Stomach (tissue), 9 donors: Measurements from ENCODE around the gene MMP19. TPM values are rescaled to one million over a fixed set of nuclear protein-coding genes. Genes with fewer than 3 reads are reported as not detected.

Experiments
- DNase-seq, 2 donors: peaks; one replicate each; pipeline versions ENCODE4 v3.0.0 to v3.0.0-alpha.2; 2013 to 2019
- H3K27ac ChIP-seq, 5 donors: fragments of 200-600 bp in 4 of 5; sonication (generic) in 4 of 5; one replicate each; pipeline ENCODE4 v1.5.1; 2013 to 2019; ENCODE audit warnings: mild to moderate bottlenecking in 1 of 5, moderate library complexity in 1 of 5
- H3K27me3 ChIP-seq, 3 donors: fragments of 200-600 bp; sonication (generic); one replicate each; pipeline ENCODE4 v1.5.1; 2017 to 2019; ENCODE audit warnings: mixed run types in 1 of 3
- H3K36me3 ChIP-seq, 4 donors: fragments of 200-600 bp; sonication (generic); 1 replicate in 3 of 4; 2 replicates in 1 of 4; pipeline ENCODE4 v1.5.1; 2016 to 2019
- H3K4me1 ChIP-seq, 4 donors: fragments of 200-600 bp; sonication (generic); one replicate each; pipeline ENCODE4 v1.5.1; 2016 to 2019
- H3K4me3 ChIP-seq, 4 donors: fragments of 200-600 bp; sonication (generic) in 3 of 4; one replicate each; pipeline ENCODE4 v1.5.1; 2016 to 2019; ENCODE audit warnings: mild to moderate bottlenecking in 1 of 4
- H3K9me3 ChIP-seq, 4 donors: fragments of 200-600 bp; sonication (generic); one replicate each; pipeline ENCODE4 v1.5.1; 2016 to 2019
- EP300 ChIP-seq: sonication (generic); formaldehyde crosslinking; IDR thresholded peaks from one replicate; pipeline ENCODE4 v1.6.1; 2017; ENCODE audit warnings: antibody characterized with exemption
- POLR2A ChIP-seq, 4 donors: fragments of 450-650 bp; IDR thresholded peaks; one replicate each; pipeline ENCODE4 v1.6.1; 2016; ENCODE audit warnings: antibody characterized with exemption in 4 of 4, control low read depth in 2 of 4, mild to moderate bottlenecking in 1 of 4, moderate library complexity in 1 of 4
- POLR2AphosphoS5 ChIP-seq, 3 donors: sonication (generic); formaldehyde crosslinking; IDR thresholded peaks; one replicate each; pipeline ENCODE4 v1.6.1; 2016; ENCODE audit warnings: antibody characterized with exemption in 3 of 3
- WGBS, 5 donors: extraction: QIAGEN DNeasy Blood & Tissue Kit in 3 of 5; methylation state at CpG; one replicate each; pipeline versions ENCODE4 v1.1.5 to v1.1.7; 2013 to 2018; 5-methylcytosine and 5-hydroxymethylcytosine counted together
- intact Hi-C: fragments of 100-400 bp; cut with DNase I; formaldehyde crosslinking; loops from one replicate; pipeline ENCODE4 v1.15.1; 2023; ENCODE audit warnings: low total_unique reads
- polyA plus RNA-seq, 3 donors: library from polyadenylated mRNA; stranded (reverse); fragments of 200-250 nt; gene quantifications; one replicate each; pipeline ENCODE4 v1.2.3, GENCODE V29; 2013
- total RNA-seq, 5 donors: library from RNA; depleted of rRNA; stranded (reverse); fragments of >200 nt; gene quantifications; one replicate each; pipeline versions ENCODE4 v1.1.0 to v1.2.3, GENCODE V29; 2014 to 2016
- TF ChIP-seq, protein P1 (sequence below), 7 experiments: fragments of 450-650 bp in 4 of 7; fragments of 200-600 bp in 3 of 7; sonication (generic) in 3 of 7; IDR thresholded peaks; one replicate each; pipeline ENCODE4 v1.5.1; 2016 to 2019; ENCODE audit warnings: antibody characterized with exemption in 7 of 7, control low read depth in 2 of 7, mild to moderate bottlenecking in 1 of 7
- donor health status: healthy with polysubstance abuse.
- donor health status: Bipolar disorder and iron deficiency.
- donor health status: healthy.

MMP19 gene
- total and polyA plus RNA-seq, 8 donors, result 2.7 to 18.0 (median 10.5) TPM

DNA sequence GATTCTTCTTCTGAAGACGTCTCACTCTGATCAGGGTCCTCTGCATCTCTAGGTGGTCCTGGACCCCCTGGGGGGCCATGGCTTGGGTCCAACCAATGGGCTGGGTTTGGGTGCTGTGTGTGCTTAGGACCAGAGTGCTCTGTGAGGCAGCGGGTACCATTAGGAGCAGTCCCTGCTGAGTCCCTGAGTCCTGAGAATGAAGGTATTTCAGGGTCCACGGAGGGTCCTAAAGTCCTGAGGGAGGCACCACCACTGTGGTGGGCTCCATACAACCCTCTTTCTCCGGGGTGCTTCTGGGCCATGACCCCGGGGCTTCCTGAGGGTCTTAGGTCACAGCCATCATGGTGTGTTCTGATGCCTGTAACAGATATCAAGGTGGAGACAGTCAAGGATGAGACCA lies 14.4 kb downstream of the MMP19 start:
- Histone ChIP-seq H3K4me1 (peaks cover 30 to 86% (median 69%) of the 10 kb centered on the region in 4 donors), H3K9me3 (no peaks in the 10 kb centered on the region), H3K27me3 (no peaks in the 10 kb centered on the region), H3K27ac (peak overlapping the region in 4 of 5 donors; percentile 95 to 99 (median 96)), H3K36me3 (peaks cover 0 to 6% (median 2%) of the 10 kb centered on the region in 4 donors), H3K4me3 (peak overlapping the region; percentile 88 to 98 (median 92))
- DNase-seq, result no peak
- 80 to 92% (median 82%) methylated on average over 5 of the region's 5 CpGs for WGBS, 5 donors
- TF ChIP-seq POLR2A (IDR thresholded peaks at IDR 0.05), result no peak
- TF ChIP-seq, protein P1, sequence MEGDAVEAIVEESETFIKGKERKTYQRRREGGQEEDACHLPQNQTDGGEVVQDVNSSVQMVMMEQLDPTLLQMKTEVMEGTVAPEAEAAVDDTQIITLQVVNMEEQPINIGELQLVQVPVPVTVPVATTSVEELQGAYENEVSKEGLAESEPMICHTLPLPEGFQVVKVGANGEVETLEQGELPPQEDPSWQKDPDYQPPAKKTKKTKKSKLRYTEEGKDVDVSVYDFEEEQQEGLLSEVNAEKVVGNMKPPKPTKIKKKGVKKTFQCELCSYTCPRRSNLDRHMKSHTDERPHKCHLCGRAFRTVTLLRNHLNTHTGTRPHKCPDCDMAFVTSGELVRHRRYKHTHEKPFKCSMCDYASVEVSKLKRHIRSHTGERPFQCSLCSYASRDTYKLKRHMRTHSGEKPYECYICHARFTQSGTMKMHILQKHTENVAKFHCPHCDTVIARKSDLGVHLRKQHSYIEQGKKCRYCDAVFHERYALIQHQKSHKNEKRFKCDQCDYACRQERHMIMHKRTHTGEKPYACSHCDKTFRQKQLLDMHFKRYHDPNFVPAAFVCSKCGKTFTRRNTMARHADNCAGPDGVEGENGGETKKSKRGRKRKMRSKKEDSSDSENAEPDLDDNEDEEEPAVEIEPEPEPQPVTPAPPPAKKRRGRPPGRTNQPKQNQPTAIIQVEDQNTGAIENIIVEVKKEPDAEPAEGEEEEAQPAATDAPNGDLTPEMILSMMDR (IDR thresholded peaks at IDR 0.05), result no peak
- TF ChIP-seq POLR2AphosphoS5 (IDR thresholded peaks at IDR 0.05), result no peak
- no peak for TF ChIP-seq EP300
- intact Hi-C loops, result no loop called here

DNA sequence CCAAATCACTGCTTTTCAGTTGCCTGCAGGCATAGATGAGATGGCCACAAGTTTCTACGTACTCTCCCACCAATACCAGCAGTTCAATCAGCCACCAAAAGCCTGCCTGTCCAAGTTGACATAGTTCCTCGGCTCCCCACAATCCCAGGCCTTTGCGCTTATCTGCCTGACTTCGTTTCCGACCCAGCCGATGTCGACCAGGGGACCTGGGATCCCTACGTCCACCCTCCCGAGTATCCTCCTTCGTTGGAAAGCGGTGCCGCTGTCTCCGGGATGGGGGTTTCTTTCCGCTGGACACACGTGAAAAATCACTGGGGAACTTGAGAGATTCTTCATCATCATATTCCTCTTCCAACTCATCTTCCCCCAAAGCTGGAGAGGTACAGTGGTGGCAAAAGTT lies 14.9 kb downstream of the MMP19 start:
- WGBS, 5 donors, result 78 to 90% (median 79%) methylated on average over 15 of the region's 15 CpGs
- TF ChIP-seq, protein P1 (IDR thresholded peaks at IDR 0.05), result no peak
- TF ChIP-seq EP300, result no peak
- TF ChIP-seq POLR2AphosphoS5 (IDR thresholded peaks at IDR 0.05), result no peak
- no peak for TF ChIP-seq POLR2A (IDR thresholded peaks at IDR 0.05)
- peaks cover 30 to 86% (median 68%) of the 10 kb centered on the region in 4 donors for H3K4me1 ChIP-seq
- peaks cover 0 to 12% (median 7%) of the 10 kb centered on the region in 4 donors for H3K36me3 ChIP-seq
- no peak for DNase-seq
- H3K9me3 ChIP-seq, result no peaks in the 10 kb centered on the region
- intact Hi-C loops, result no loop called here
- H3K27me3 ChIP-seq, result no peaks in the 10 kb centered on the region
- H3K27ac ChIP-seq, result peak overlapping the region in 2 of 5 donors; percentile 95 to 97
- peak overlapping the region in 1 of 4 donors; percentile 88 for H3K4me3 ChIP-seq

DNA sequence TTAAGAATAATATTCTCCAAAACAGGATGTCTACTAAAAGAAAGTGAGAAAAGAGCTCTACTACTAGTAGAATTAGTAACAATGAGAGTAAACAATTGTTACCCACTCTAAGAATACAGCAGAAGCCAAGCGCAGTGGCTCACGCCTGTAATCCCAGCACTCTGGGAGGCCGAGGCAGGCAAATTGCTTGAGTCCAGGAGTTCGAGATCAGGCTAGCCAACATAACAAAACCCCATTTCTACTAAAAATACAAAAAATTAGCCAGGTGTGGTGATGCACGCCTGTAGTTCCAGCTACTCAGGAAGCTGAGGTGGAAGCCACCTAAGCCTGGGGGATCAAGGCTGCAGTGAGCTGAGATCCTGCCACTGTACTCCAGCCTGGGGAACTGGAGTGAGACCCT lies 18.0 kb downstream of the MMP19 start:
- no peak for DNase-seq
- no peaks in the 10 kb centered on the region for H3K27me3 ChIP-seq
- 78 to 85% (median 79%) methylated on average over 5 of the region's 5 CpGs for WGBS, 5 donors
- H3K4me1 ChIP-seq, result peaks cover 30 to 65% (median 49%) of the 10 kb centered on the region in 4 donors
- peaks cover 20 to 43% (median 38%) of the 10 kb centered on the region in 4 donors for H3K36me3 ChIP-seq
- peak overlapping the region in 3 of 5 donors; percentile 6 to 36 (median 26) for H3K27ac ChIP-seq
- TF ChIP-seq POLR2A (IDR thresholded peaks at IDR 0.05) (no peak), EP300 (no peak), POLR2AphosphoS5 (IDR thresholded peaks at IDR 0.05) (no peak)
- TF ChIP-seq, protein P1 (IDR thresholded peaks at IDR 0.05), result no peak
- H3K9me3 ChIP-seq, result no peaks in the 10 kb centered on the region
- no peak overlapping the region for H3K4me3 ChIP-seq
- intact Hi-C loops, result no loop called here

DNA sequence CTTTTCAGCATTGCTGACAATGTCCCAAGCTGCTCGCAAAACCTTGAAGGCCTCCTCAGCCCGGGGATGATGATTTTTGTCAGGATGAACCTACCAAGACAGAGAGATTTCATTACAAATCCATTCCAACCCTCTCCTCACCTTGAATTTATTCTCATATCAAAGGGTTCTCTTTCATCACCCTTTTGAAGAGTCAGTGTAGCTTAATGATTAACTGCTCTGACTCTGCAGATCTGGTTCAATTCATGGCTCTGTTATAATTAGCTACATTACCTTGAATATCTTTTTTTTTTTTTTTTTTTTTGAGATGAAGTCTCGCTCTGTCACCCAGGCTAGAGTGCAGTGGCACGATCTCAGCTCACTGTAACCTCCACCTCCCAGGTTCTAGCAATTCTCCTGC lies 19.3 kb downstream of the MMP19 start:
- no peak for TF ChIP-seq POLR2A (IDR thresholded peaks at IDR 0.05)
- TF ChIP-seq, protein P1 (IDR thresholded peaks at IDR 0.05), result no peak
- no peak for TF ChIP-seq POLR2AphosphoS5 (IDR thresholded peaks at IDR 0.05)
- TF ChIP-seq EP300, result no peak
- H3K9me3 ChIP-seq, result no peaks in the 10 kb centered on the region
- H3K4me3 ChIP-seq, result no peak overlapping the region
- intact Hi-C loops, result no loop called here
- H3K27me3 ChIP-seq, result no peaks in the 10 kb centered on the region
- no peak for DNase-seq
- peaks cover 20 to 50% (median 46%) of the 10 kb centered on the region in 4 donors for H3K36me3 ChIP-seq
- peaks cover 35 to 72% (median 54%) of the 10 kb centered on the region in 4 donors for H3K4me1 ChIP-seq
- H3K27ac ChIP-seq, result peak overlapping the region in 2 of 5 donors; percentile 26 to 36
- 55 to 83% (median 69%) methylated on average over 4 of the region's 4 CpGs for WGBS, 5 donors
